OCI-LY7 (cell line): Measurements from ENCODE around the gene ANKRD36.
"Not testable (repeated sequence)": the region's sequence is repeated elsewhere in the genome, so short reads cannot be mapped to it uniquely, and the experiment has no call there.

ENCODE experiments used
- EZH2phosphoT487 ChIP-seq: fragments of 200-600 bp; sonication (generic); IDR thresholded peaks from 2 replicates; pipeline ENCODE4 v1.6.1; 2018; ENCODE audit warnings: low read depth, borderline replicate concordance, mild to moderate bottlenecking, mixed run types, antibody characterized with exemption, low read length, moderate library complexity, mixed read lengths
- TF ChIP-seq, protein P1 (sequence below): fragments of 200-600 bp; sonication (generic); conservative IDR thresholded peaks from 2 replicates; pipeline ENCODE4 v1.5.1; 2014; ENCODE audit warnings: mild to moderate bottlenecking, antibody characterized with exemption, low read length, moderate library complexity, mixed read lengths

DNA sequence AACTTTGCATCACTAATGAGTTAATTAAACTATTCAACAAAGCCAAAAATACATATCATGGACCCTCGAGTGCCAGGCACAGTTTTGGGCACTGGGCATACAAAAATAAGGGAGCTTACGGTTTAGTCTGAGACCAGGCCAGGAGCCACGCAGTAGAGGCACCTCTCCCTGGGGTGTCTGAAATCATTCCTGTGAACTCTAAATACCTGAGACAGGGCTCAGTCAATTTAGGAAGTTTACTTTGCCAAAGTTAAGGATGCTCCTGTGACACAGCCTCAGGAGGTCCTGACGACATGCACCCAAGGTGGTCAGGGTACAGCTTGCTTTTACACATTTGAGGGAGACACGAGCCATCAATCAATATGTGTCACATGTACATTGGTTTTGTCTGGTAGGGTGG, 46.9 kb upstream of the ANKRD36 start:
- TF ChIP-seq, protein P1, sequence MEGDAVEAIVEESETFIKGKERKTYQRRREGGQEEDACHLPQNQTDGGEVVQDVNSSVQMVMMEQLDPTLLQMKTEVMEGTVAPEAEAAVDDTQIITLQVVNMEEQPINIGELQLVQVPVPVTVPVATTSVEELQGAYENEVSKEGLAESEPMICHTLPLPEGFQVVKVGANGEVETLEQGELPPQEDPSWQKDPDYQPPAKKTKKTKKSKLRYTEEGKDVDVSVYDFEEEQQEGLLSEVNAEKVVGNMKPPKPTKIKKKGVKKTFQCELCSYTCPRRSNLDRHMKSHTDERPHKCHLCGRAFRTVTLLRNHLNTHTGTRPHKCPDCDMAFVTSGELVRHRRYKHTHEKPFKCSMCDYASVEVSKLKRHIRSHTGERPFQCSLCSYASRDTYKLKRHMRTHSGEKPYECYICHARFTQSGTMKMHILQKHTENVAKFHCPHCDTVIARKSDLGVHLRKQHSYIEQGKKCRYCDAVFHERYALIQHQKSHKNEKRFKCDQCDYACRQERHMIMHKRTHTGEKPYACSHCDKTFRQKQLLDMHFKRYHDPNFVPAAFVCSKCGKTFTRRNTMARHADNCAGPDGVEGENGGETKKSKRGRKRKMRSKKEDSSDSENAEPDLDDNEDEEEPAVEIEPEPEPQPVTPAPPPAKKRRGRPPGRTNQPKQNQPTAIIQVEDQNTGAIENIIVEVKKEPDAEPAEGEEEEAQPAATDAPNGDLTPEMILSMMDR, result not testable (repeated sequence)
- not testable (repeated sequence) for TF ChIP-seq EZH2phosphoT487
